GM18498 (cell line): ENCODE data around the gene TEDC2.
A peak's percentile ranks its signal among the peaks of the same experiment; 100 is the strongest.

Experiments used
- ATAC-seq: cut with Tn5 transposase; IDR thresholded peaks from one replicate; pipeline ENCODE4 v1.9.1; 2021; ENCODE audit warnings: mild to moderate bottlenecking, moderate library complexity; ENCODE audit not compliant: unreplicated experiment

TEDC2 gene

DNA sequence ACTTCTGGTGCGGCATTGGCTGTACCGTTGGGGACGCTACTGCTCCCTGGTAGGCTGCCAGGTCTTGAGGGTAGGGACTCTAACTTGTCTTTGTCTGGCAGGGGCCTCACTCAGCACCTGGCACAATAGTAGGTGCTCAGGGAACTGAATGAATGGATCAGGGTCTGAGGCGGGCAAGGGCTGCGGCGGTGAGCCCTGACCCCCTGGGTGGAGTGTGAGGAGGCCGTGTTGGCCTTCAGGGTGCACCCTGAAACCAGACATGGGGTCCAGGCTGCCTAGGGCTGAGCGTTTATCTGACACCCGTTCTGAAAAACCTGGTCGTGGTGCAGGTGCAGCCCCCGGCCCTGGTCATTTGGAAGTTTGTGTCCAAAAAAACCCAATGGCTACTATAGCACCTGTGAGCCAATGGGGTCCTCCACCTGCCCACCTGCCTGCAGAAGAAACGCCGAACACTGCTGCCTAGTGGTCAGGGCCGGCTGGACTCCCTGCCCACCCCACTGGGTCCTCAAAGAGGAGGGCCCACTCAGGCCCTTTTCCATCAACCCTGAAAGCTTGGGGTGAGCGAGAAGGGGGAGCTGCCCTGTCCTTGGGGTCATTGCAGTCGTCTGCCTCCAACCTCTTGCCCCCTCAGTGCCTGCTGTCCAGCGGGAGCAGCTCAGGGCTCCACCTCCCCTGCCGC lies 49.0 kb downstream of the TEDC2 start:
- no peak for ATAC-seq

DNA sequence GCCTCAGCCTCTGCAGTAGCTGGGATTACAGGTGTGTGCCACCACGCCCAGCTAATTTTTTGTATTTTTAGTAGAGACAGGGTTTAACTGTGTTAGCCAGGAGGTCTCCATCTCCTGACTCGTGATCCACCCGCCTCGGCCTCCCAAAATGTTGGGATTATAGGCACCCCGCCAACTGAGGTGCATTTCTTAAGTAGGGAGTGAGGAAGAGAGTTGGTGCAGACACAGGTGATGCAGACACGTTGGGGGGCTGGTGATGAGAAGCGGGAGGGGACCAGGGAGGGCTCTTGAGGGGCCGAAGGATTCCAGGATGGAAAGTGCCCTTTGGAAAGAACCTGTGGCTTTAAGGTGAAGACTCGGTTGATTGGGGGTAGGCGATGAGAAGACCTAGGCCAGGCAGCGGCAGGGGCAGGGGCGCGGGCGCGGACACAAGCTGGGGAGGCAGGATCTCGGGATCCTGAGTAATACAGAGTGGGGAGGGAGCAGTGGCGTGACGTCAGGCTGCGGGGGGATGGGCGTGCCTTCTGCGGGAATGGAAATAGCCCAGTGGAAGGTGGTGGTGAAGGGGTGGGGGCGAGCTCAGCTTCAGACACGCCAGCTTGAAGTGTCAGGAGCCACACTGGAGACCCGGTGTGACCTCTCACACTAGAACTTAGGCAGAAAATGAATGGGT lies 51.4 kb downstream of the TEDC2 start:
- ATAC-seq, result no peak

- ATAC-seq, result no peak
These were observed 52.3 kb downstream of the TEDC2 start for GRCh38 chr16:2511996-2512734.

DNA sequence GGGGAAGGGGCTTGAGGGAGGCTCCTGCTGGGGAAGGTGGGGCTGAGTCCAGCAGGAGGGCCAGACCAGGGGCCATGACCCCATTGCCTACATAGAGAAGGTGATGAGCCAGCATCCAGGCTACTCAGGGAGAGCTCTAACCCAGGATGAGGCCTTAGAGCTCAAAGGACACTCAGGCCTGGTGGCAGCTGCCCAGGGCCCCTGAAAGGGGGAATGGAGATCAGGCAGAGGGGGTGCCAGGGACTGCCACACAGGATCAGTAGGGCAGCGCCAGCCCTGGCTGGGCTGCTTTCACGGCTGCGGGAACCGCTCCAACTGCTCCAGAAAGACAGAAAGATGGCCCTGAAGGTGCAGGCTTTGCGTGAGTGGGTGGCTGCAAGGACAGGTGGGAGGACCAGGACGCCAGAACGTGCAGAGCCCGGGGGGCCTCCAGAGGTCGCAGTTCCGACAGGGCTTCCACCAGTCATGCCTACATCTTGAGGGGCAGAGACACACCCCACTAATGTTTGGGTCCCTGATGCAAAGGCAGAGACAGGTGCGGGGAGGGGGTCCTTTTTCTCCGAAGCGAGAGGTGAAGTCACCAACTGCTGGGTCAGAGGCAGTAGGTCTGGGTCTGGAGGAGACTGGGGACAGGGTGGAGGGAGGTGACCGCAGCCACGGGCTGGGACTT lies 53.0 kb downstream of the TEDC2 start:
- no peak for ATAC-seq

DNA sequence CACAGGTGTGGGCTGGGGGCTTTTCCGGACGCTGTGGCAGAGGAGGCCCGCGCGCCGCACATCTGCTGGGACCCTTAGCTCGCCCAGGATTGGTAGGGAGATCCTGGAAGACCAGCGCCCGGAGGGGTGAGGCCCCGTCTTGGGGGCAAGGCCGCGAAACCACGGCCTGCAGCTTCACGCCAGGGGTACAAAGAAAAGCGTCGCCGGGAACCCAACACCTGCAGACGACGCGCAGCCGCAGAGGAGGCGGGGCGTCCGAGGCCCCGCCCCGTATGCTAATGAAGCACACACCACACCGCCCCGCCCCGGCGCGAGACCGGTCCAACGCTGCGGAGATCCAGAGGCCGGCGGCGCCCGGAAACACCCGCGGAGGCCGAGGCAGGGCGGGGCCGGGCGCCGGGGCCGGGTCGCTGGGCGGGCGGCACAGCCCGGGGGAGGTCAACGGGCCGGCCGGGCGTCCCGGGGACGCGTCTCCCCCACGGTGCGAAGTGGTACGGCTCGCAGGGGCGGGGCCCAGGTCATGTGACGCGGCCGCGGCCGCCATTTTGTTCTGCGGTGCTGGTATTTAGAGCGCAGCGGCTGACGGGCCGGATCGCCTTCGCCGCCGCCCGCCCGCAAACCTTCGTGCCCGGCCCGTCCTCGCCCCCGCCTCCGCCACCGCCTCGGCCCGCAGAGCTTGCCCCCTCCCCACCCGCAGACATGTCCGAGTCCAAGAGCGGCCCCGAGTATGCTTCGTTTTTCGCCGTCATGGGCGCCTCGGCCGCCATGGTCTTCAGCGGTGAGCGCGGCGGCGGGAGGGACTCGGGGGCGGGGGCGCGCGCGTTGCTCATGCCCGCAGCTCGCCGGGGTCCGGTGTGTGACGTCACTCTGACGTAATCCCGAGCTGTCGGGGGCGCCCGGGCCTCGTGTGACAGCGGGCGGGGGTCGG lies 53.8 kb downstream of the TEDC2 start, which contains the start of gene ATP6V0C:
Gene ATP6V0C, plus strand, starts transcription at position 548 of the 928 bp plus-strand sequence. Its CDS starts 152 bp downstream, at position 700.
- peak; percentile 75 for ATAC-seq
